H54 (cell line): ENCODE measurements around the gene PHAF1.

Experiments used
- DNase-seq: peaks from one replicate; pipeline ENCODE4 v3.0.0; 2011; ENCODE audit warnings: low spot score, mixed read lengths; ENCODE audit not compliant: insufficient read length
- FAIRE-seq: peaks from 3 replicates; lab custom pipeline; 2011; peaks lifted over from hg19 to GRCh38; lab: Jason Lieb, UNC
- POLR2A ChIP-seq: IDR thresholded peaks from 2 replicates; pipeline ENCODE4 v1.6.1; 2011; ENCODE audit warnings: low read depth, mild to moderate bottlenecking, low read length

The PHAF1 gene

GRCh38 chr16:67191411-67191994 is 81.8 kb downstream of the PHAF1 start:
- no peak for TF ChIP-seq POLR2A
- FAIRE-seq (no peak), DNase-seq (no peak)

DNA sequence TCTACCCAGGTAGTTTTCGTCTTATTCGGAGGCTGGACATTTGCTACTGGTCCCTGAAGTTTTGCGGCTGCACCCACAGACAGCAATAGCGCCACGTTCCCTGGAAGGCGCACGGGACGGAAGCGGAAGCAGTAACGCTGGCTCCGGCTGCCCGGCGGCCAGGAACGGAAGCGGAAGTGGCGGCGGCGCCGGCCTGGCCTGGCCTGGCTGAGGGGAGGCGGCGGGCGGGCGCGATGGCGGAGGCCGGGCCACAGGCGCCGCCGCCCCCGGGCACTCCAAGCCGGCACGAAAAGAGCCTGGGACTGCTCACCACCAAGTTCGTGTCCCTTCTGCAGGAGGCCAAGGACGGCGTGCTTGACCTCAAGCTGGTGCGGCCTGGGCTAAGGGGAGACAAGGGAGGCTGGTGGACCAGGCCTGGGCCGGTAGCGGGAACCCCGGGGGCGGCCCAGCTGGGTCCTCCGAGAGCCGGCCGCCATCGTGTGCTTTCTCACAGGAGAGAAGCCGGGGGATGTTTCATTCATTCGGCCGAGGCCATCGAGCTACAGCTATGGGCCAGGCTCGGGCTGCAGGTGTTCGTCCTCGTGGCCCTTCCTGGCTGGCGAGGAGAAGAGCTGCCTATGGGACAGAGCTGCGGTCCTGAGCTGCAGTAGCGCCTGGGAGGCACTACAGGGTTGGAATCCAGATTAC is 82.4 kb downstream of the PHAF1 start, which contains the start of gene E2F4:
E2F4 (plus strand) TSS at position 161 of the 687 bp plus-strand sequence; CDS start at position 234, 73 bp downstream.
- TF ChIP-seq POLR2A: peak; percentile 73
- FAIRE-seq (no peak), DNase-seq (peak; percentile 96)

GRCh38 chr16:67192781-67193361 is 83.1 kb downstream of the PHAF1 start:
- no peak for TF ChIP-seq POLR2A
- no peak for FAIRE-seq
- DNase-seq: no peak

DNA sequence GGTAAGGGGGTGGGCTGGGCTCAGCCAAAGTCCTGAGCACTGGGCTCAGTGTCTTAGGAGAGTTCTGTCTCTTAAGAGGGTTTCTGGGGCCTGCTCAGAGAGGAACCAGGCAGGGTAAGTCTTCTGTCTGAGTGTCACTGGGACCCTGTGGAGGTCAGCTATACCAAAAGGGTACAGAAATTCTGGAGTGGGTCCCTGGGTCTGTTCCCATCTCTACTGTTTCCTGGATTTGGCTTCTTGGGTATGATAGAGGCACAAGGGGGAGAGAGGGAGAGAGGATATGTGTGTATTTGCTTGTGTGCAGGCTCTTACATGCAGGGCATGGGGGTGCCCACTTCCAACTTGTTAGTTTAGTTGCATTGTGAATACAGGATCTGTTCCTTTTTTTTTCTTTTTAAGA is 83.8 kb downstream of the PHAF1 start:
- DNase-seq (no peak), FAIRE-seq (no peak)
- TF ChIP-seq POLR2A: no peak

DNA sequence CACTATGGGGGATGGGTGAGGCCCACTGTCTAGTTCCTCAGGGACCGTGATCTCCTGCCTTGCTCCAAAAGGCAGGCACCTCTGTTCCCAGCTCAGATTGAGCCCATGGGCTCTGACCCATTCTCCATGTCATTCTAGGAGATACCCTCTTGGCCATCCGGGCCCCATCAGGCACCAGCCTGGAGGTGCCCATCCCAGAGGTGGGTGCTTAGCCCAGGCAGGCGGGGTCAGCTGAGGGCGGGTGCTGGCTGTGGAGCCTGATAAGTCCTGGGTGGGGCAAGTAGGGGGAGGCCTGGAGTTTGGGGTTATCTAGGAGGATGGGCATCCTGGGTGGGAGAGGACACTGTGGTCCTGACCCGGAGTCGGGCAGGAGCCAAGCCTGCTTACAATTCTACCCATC is 84.5 kb downstream of the PHAF1 start:
- no peak for FAIRE-seq
- no peak for DNase-seq
- no peak for TF ChIP-seq POLR2A

- no peak for FAIRE-seq
- DNase-seq: no peak
- no peak for TF ChIP-seq POLR2A
Observed at GRCh38 chr16:67195676-67196075, 85.9 kb downstream of the PHAF1 start.

GRCh38 chr16:67196881-67197280 is 87.1 kb downstream of the PHAF1 start:
- DNase-seq: no peak
- TF ChIP-seq POLR2A: no peak
- FAIRE-seq: no peak

- TF ChIP-seq POLR2A: no peak
- DNase-seq (no peak), FAIRE-seq (no peak)
Observed at GRCh38 chr16:67197704-67198103, 88.0 kb downstream of the PHAF1 start.
